Left lung (tissue), 10 donors: ENCODE data around the gene GZMA. TPM values are rescaled to one million over a fixed set of nuclear protein-coding genes. Genes with fewer than 3 reads are reported as not detected.
"Not testable (repeated sequence)": the region's sequence is repeated elsewhere in the genome, so short reads cannot be mapped to it uniquely, and the experiment has no call there.

Source experiments
- ATAC-seq: fragments of 200-7000 bp; cut with Tn5 transposase; one replicate; pipeline ENCODE4 v1.9.1; 2020; ENCODE audit warnings: moderate library complexity
- DNase-seq, 4 donors: peaks; one replicate each; pipeline ENCODE4 v3.0.0-alpha.2; 2013 to 2020
- H3K27ac ChIP-seq, 2 donors: fragments of 200-600 bp; sonication (generic) in 1 of 2; one replicate each; pipeline versions ENCODE4 v1.5.0 to v1.8.0; 2020 to 2021
- H3K27me3 ChIP-seq, 2 donors: fragments of 200-600 bp; sonication (generic) in 1 of 2; one replicate each; pipeline versions ENCODE4 v1.5.0 to v1.8.0; 2020 to 2021
- H3K36me3 ChIP-seq, 2 donors: fragments of 200-600 bp; sonication (generic) in 1 of 2; one replicate each; pipeline versions ENCODE4 v1.5.0 to v1.8.0; 2020 to 2021
- H3K4me1 ChIP-seq, 2 donors: fragments of 200-600 bp; one replicate each; pipeline ENCODE4 v1.8.0; 2021
- H3K4me3 ChIP-seq, 2 donors: fragments of 200-600 bp; sonication (generic) in 1 of 2; one replicate each; pipeline versions ENCODE4 v1.5.0 to v1.8.0; 2020 to 2021; ENCODE audit warnings: mild to moderate bottlenecking in 1 of 2
- H3K9me3 ChIP-seq, 2 donors: fragments of 200-600 bp; sonication (generic) in 1 of 2; one replicate each; pipeline versions ENCODE4 v1.5.0 to v1.8.0; 2020 to 2021
- intact Hi-C, 2 donors: fragments of 100-400 bp; cut with DNase I; formaldehyde crosslinking; loops; one replicate each; pipeline versions ENCODE4 v1.11.2 to v1.14.2; 2022
- polyA plus RNA-seq, 6 donors: library from polyadenylated mRNA; unstranded; fragments of 120-200 nt; gene quantifications; one replicate each; pipeline ENCODE4 v1.2.1, GENCODE V29; 2013; ENCODE audit not compliant: insufficient read length in 6 of 6
- total RNA-seq, 2 donors: library from RNA; stranded (reverse); fragmentation: NEBNext Ultra II Directional; extraction: Animal tissue kit (Norgen Biotek cat#: 25700); gene quantifications; one replicate each; pipeline ENCODE4 v1.2.1, GENCODE V29; 2021
- TF ChIP-seq, protein P1 (sequence below), 2 donors: fragments of 200-600 bp; sonication (generic) in 1 of 2; IDR thresholded peaks; one replicate each; pipeline versions ENCODE4 v1.5.0 to v1.8.0; 2021; ENCODE audit warnings: antibody characterized with exemption in 2 of 2
- donor health status: DM: no; HTN: yes; CAD: no.
- donor health status: DM: no; HTN: no; CAD: no.

GZMA gene
- total and polyA plus RNA-seq, 8 donors: 1.8 to 6.3 (median 3.3) TPM

DNA sequence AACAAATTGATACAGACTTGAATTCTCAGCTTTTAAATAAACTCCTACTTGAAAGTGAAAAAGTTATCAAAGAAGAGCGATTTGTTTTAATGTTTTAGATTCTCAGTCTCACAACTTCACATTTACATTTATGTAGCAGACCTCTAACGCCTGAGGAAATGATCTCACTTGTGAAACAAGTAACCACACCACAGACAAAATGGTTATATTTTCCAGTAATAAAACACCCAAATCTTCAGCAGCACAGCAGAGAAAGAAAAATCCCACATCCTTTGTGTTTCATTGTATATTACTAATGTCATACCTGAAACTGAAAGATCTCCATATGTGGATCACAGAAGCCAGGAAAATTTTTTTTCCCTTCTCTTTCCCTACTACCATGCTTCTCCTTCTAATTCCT is 29.8 kb upstream of the GZMA start:
- Histone ChIP-seq H3K4me1 (no peaks in the 10 kb centered on the region), H3K4me3 (no peak overlapping the region), H3K9me3 (no peaks in the 10 kb centered on the region), H3K27me3 (no peaks in the 10 kb centered on the region), H3K27ac (no peak overlapping the region), H3K36me3 (no peaks in the 10 kb centered on the region)
- intact Hi-C loops: no loop called here
- ATAC-seq (no peak), DNase-seq (no peak)
- TF ChIP-seq, protein P1, sequence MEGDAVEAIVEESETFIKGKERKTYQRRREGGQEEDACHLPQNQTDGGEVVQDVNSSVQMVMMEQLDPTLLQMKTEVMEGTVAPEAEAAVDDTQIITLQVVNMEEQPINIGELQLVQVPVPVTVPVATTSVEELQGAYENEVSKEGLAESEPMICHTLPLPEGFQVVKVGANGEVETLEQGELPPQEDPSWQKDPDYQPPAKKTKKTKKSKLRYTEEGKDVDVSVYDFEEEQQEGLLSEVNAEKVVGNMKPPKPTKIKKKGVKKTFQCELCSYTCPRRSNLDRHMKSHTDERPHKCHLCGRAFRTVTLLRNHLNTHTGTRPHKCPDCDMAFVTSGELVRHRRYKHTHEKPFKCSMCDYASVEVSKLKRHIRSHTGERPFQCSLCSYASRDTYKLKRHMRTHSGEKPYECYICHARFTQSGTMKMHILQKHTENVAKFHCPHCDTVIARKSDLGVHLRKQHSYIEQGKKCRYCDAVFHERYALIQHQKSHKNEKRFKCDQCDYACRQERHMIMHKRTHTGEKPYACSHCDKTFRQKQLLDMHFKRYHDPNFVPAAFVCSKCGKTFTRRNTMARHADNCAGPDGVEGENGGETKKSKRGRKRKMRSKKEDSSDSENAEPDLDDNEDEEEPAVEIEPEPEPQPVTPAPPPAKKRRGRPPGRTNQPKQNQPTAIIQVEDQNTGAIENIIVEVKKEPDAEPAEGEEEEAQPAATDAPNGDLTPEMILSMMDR (IDR thresholded peaks at IDR 0.05): no peak

DNA sequence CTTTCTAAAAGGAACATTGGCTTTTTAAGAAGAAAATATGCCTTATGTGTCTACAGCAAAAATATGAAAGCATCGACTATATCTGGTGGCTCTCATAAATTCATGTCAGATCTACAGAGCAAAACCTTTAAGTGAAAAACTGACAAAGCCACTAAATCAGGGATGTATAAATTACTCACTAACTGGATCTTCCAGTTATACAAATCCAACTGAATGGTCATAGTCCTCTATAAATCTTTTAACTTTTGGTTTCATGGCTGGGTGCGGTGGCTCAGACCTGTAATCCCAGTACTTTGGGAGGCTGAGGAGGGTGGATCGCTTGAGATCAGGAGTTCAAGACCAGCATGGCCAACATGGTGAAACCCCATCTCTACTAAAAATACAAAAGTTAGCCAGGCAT is 29.2 kb upstream of the GZMA start:
- TF ChIP-seq, protein P1 (IDR thresholded peaks at IDR 0.05): no peak
- ATAC-seq (no peak), DNase-seq (no peak)
- H3K9me3 ChIP-seq: no peaks in the 10 kb centered on the region
- intact Hi-C loops: no loop called here
- no peaks in the 10 kb centered on the region for H3K27me3 ChIP-seq
- no peak overlapping the region for H3K27ac ChIP-seq
- no peaks in the 10 kb centered on the region for H3K36me3 ChIP-seq
- H3K4me1 ChIP-seq: no peaks in the 10 kb centered on the region
- no peak overlapping the region for H3K4me3 ChIP-seq

- DNase-seq (no peak), ATAC-seq (no peak)
- H3K27ac ChIP-seq: no peak overlapping the region
- peaks cover 0 to 24% of the 10 kb centered on the region in 2 donors for H3K9me3 ChIP-seq
- intact Hi-C loops: no loop called here
- no peaks in the 10 kb centered on the region for H3K27me3 ChIP-seq
- TF ChIP-seq, protein P1 (IDR thresholded peaks at IDR 0.05): no peak
- no peak overlapping the region for H3K4me3 ChIP-seq
- no peaks in the 10 kb centered on the region for H3K36me3 ChIP-seq
- H3K4me1 ChIP-seq: no peaks in the 10 kb centered on the region
Measured at GRCh38 chr5:55081541-55081940, 20.9 kb upstream of the GZMA start.

DNA sequence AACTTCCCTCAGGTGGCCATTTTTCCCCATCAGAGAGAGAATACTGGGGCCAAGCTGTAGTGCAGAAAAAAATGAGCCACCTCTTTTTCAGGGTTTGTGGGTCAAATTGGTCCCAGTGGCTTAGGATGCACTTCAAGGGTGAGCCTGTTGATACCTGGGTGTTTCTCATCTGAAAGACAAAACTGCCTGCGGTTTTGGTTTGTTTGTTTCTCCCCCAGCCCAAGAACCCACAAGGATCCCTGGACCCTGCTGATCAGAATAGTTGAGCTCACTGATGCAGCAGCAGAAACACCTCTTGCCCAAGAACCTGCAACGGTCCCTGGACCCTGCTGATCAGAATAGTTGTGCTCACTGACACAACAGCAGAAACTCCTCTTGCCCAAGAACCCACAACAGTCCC is 13.1 kb upstream of the GZMA start:
- ATAC-seq, H3K4me1 ChIP-seq, intact Hi-C loops, H3K4me3 ChIP-seq, H3K27me3 ChIP-seq, H3K9me3 ChIP-seq, H3K36me3 ChIP-seq, H3K27ac ChIP-seq, DNase-seq: not testable (repeated sequence)

- ATAC-seq, intact Hi-C loops, H3K27me3 ChIP-seq, DNase-seq, H3K4me3 ChIP-seq, H3K9me3 ChIP-seq, H3K27ac ChIP-seq, H3K4me1 ChIP-seq, H3K36me3 ChIP-seq: not testable (repeated sequence)
Measured at GRCh38 chr5:55091011-55091410, 11.4 kb upstream of the GZMA start.

DNA sequence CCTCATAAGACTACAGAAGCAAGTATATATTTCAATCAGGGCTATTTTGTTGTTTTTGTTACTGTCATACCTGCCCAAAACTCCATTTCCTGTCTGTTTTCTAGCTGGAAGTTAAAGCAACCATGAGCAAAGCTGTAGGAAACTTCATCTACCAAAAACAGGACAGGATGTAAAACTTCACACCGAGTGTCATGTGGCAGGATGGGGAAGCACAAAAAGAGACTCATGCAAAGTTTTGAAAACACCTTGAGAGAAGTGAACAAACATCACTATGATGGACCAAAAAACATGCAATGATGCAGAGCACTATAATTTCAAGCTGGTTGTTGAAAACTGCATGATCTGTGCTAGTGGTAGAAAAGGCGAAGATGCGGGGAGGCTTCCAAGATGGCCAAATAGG is 6.3 kb upstream of the GZMA start:
- Histone ChIP-seq H3K4me1 (no peaks in the 10 kb centered on the region), H3K4me3 (no peak overlapping the region), H3K36me3 (no peaks in the 10 kb centered on the region), H3K27me3 (no peaks in the 10 kb centered on the region), H3K9me3 (no peaks in the 10 kb centered on the region), H3K27ac (no peak overlapping the region)
- no peak for ATAC-seq
- intact Hi-C loops: no loop called here
- DNase-seq: no peak
- TF ChIP-seq, protein P1 (IDR thresholded peaks at IDR 0.05): no peak
